Measurements from ENCODE around the gene TDRKH.

TDRKH gene, protein sequence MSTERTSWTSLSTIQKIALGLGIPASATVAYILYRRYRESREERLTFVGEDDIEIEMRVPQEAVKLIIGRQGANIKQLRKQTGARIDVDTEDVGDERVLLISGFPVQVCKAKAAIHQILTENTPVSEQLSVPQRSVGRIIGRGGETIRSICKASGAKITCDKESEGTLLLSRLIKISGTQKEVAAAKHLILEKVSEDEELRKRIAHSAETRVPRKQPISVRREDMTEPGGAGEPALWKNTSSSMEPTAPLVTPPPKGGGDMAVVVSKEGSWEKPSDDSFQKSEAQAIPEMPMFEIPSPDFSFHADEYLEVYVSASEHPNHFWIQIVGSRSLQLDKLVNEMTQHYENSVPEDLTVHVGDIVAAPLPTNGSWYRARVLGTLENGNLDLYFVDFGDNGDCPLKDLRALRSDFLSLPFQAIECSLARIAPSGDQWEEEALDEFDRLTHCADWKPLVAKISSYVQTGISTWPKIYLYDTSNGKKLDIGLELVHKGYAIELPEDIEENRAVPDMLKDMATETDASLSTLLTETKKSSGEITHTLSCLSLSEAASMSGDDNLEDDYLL

DNA sequence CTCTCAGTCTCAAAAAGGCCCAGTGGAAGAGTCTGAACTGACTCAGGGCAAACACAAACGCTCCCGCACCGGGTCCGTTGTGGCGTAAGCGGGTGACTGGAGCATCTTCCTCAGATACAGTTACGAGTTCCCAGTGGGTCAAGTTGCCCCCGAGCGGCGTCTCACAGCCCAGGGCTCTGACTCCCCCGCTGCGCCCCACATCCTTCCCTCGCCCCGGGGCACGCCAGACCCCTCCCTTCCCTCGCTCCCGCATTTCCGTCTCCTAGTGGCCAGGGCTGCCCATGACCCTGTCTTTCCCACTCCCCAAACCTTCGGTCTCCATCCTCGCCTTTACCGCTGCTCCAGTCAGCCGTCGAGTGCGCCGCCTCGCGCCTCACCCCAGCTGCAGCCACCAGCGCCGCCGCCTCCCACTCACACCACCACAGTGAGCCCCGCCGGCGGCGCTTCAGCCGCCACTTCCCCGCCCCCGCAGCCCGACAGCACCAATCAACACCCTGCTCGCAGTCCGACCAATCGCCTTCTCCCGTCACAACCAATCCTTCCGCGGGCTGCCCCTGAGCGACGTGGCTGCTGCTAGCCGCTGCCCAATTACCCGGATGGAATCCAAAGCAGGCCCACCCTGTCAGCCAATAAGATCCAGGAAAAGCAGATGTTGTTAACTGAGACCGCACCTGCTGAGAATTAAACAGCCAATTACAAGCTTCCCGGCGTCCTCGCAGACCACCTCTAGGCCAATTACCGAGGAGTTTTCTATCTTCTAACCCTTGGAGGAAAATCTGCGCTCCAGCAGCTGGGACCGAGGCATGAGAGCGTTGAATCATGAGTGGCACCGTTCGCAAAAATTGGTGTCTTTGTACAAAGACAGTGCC, at the start of gene TDRKH:
TSS of gene TDRKH (minus strand) at position 430 of the 869 bp plus-strand sequence. CDS start 7,478 bp downstream, outside the sequence.
- peak; percentile 100 for DNase-seq

DNA sequence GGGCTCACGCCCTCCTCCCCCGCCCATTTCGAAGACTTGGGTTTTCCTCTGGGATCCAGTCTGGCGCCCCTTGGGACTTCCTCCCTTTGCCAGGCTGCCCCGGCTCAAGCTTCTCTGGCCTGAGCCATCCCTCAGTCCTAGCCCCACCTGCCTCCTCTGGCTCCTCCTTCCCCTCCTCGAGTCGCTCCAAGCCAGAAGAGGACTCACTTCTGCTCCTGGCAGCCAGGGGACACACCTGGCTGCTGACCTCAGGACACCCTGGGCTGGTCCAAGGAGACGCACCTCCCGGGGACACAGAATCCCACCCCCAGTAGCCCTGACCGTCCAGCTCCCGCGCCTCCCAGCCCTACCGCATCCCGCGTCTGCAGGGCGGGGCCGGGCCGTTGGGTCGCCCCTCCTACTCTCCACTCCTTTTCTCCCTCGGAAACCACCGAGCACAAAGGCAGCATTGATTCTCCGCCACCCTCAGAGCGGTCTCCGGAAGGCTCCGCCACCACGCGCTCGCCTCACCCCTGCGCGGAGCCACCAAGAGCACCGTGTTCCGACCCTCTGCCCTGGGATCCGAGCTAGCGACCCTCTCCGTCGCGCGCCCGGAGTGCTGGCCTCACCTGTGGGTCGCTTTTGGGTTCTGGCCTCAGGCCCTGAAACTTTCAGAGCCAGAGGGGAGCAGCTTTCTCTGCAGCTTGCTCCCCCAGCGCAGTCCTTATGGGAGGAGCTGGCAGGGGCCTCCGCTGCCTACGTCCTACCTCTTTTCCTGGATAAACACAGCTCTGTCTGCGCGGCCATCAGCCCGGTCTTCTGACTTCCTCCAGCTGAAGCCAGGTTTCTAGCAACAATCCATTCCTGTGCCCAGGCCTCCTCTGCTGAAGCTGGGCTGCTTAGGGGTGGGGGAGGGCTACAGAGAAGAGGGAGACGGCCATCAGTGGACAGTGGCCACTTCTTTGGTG, 49.4 kb upstream of the TDRKH start, which contains the start of gene C2CD4D:
TSS of gene C2CD4D (minus strand) at position 364 of the 947 bp plus-strand sequence. CDS start 831 bp downstream, outside the sequence.
- no peak for DNase-seq

DNA sequence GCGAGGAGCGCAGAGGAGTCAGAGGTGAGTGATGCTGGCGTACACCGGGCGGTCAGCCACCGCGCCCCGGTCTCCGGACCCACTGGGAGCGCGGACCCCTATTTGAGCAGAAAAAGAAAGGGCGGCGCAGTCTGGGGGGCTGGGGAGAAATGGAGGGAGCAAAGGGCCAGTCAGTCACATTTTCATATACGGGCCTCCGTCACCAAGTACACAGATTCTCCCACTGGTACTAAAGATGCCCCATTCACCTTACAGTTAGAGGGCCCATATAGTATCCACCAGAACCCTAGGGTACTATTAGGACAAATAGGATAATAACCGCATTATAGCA, 48.7 kb upstream of the TDRKH start:
- DNase-seq = no peak

DNA sequence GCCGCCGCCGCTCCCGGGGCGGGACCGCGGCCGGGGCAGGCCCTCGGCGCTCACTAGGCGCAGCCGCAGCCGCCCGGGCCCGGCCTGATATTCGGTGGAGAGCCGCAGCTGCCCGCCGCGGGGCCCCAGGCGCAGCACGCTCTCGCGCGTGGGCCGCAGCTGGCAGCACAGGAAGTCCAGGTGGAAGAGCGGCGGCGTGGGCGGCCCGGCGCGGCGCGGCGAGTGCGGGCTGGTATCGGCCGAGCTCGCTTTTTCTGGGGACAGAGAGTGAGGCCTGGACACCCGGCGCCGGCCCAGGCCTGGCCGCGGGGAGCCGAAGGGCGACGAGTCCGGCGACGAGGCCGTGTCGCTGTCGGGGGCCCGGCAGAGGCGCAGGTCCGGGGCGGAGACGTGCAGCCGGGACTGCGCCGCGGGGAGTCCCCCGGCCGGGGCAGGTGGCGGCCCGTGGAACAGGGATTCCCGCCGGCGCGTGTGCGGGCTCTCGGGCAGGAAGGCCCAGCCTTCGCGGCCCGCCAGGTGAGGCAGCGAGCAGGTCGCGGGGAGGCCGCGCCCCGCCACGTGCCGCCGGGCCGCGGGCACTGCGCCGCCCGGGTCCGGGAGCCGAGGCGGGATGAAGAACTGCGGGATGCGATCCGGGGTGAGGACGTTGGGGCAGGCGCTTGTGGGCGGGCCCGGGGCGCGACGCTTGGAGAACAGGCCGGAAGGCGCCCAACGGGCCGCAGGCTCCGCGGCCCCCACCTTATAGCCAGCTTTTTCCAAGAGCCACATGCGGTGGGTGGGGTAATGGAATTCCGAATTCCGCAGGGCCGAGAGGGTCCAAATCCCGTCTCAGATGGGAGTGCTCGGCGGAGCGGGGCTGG, 48.2 kb upstream of the TDRKH start:
- DNase-seq = peak; percentile 38

DNA sequence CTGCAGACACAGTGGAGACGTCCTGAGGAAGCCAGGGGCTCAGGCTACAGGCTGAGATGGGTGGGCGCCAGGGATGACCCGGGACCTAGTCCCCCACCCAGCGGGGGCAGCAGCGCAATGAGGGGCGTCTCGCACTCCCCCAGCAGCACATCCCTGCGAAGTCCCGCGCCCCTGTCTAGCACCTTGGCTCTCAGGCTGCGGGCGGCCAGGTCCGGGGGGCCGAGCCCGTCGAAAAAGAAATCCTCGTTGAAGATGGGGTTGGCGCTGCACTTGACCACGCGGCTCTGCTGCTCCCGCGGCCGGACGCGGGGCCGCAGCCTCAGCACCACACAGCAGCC, 47.6 kb upstream of the TDRKH start:
- no peak for DNase-seq

DNA sequence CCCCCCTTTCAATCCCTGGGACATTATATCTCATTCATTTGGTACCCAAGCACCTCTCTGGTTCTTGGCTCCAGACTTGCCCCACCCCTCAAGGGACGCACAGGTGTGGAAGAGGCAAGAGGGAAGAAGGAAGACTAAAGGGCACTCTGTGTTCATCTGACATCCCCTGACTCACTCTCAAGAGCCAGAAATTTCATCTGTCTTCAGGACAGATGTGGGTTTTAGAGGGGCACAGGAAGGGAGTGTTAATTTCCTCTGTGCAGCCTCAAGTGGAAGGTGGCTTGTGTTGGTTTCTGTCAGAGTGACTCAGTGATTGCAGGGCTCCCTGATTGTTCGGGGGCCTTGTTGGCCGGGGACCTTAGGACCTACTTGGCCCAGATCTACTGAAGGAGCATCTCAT, 46.9 kb upstream of the TDRKH start:
- DNase-seq = no peak

DNA sequence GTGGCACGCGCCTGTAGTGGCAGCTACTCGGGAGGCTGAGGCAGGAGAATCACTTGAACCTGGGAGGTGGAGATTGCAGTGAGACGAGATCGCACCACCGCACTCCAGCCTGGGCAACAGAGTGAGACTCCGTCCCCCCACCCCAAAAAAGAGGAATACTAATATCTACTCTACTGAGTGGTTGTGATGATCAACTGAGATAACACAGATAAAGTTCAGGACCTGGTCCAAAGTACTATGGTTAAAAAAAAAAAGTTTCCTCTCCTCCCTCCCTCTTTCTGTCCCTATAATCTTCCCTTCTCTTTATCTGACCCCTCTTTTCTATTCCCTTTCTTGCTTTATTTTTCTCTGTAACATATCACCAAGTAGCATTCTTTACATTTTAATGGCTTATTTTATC, 45.3 kb upstream of the TDRKH start:
- no peak for DNase-seq

DNA sequence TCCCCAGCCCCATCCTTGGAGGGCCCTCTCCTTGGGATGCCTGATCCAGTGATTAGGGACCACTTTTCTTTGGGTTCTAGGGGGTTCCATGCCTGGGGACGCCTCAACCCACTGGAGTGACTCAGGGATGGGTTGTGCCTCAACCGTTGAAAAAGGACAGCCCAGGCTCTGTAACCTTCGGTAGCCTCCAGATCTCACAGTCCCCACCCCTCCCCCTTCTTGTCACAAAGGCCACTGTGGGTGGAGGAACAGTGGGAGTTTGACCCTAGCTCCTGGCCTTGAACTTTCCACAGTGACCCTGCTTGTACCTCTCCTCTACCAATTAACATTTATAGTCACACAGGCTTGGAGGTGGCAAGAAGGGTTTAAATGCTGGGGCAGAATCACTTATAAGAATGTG, 43.9 kb upstream of the TDRKH start:
- DNase-seq = no peak

DNA sequence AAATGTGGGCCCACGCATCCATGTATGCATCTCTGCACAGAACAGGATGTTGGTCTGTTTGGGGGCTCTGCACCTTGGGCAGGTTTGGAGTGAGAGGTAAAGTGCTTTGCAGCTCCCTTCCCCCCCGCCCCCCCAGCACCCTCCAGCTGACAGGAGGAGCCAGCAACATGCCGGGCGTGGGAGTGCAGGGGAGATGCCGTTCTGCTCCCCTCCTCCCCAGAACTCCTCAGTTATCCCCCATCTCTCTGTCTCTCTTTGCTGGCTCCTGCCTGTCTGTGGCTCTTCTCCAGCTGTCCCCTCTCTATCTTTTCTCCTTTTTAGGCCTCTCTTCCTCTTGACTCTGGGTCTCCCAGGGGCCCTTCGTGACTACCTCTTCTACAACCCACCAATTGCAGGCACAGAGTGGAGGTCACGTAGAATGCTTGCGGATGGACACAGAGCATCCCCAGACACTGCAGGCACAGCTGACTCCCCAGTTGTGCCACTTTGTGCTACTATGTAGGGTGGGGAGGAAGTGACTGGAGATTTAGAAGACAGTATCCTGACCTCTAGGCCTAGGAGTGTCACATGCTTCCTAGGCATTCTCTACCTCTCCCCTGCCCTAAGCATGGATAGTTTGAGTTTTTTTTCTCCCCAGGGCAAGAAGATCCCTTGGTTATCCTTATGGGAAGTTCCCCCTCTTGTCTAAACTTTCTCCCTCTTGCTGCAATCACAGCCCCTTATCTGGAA, 43.0 kb upstream of the TDRKH start:
- DNase-seq = no peak

DNA sequence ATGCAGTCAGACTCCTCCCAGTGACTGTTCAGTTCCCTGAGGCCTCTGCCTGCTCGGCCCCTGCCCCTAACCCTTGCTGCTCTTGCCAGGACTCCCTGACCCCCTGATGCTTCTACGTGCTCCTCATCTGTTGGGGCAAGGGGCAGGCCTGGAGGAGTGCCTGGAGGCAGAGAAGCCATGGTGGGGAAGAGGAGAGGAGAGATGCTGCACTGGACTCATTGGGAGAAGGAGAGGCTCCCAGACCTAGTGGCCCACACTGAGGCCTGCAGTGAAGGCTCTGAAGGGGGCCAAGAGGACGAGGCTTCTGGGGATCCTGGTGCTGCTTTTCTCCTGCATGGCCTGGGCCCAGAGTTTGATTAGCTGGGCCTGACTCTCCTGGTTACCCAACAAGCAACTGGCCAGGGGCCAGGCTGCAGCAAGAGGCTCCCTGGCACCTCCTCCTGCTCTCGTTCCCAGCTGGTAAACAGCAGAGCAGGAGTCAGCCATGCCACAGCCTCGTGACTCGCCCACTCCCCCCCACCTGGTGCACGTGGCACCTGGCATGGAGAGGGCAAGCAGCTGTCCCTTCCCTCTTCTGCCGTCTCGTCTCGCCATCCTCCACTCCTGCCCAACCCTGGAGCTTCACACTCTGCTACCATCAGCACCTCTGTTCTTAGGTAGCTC, 42.1 kb upstream of the TDRKH start:
- DNase-seq = no peak

DNA sequence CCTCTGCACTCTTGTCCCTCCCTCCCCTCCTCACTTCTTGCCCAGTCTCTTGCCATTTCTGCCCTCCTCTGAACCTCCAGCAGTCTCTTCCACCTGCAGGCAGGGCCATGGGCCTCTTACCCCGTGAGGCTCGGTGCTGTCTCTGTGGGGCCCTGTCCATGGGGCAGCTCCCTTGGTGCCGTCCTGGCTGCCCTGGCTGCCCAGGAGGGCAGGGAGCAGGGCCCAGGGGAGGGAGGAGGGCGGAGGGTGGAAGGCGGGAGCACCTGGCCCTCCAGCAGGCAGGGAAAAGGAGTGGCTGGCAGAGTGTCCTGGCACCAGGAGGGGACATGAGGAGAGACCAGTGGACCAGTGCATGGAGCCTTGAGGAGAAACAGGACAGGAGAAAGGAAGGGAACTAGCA, 41.3 kb upstream of the TDRKH start, which contains the start of gene RORC:
TSS of gene RORC (minus strand) at position 198 of the 400 bp plus-strand sequence. CDS start at position 160, 38 bp downstream.
- DNase-seq = no peak

DNA sequence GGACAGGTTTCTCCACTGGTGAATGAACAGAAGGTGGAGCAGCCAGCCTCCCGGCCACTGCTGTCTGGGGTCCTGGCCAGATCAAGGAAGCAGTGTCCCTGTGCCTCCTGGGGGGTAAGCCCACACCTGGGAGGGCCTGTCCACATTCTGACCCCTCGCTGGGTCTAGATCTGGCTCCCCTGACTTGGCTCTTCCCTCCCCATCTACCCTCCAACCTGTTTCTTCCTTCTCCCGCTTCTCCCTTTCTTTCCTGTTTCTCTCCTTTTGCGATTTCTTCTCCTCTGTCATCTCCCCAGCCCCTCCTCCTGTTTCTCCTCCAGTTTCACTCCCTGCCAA, 40.9 kb upstream of the TDRKH start:
- no peak for DNase-seq

DNA sequence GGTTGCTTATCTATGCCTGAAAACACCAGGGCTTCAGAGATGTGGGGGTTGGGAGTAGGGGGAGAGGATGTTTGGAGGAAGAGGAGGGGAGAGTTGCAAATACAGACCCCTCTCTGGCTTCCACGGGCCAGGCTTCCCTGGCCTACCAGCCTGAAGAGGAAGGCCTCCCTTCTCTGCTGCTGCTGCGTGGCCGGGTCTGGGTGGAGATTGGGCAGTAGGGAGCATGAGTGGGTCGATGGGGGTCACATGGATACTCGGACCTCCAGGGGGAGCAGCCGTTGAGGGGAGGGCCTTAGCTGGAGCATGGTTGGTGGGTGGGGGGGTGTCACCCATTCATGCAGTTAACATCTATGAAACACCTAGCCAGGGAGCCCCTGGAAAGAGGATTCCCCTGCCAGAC, 39.8 kb upstream of the TDRKH start:
- no peak for DNase-seq

DNA sequence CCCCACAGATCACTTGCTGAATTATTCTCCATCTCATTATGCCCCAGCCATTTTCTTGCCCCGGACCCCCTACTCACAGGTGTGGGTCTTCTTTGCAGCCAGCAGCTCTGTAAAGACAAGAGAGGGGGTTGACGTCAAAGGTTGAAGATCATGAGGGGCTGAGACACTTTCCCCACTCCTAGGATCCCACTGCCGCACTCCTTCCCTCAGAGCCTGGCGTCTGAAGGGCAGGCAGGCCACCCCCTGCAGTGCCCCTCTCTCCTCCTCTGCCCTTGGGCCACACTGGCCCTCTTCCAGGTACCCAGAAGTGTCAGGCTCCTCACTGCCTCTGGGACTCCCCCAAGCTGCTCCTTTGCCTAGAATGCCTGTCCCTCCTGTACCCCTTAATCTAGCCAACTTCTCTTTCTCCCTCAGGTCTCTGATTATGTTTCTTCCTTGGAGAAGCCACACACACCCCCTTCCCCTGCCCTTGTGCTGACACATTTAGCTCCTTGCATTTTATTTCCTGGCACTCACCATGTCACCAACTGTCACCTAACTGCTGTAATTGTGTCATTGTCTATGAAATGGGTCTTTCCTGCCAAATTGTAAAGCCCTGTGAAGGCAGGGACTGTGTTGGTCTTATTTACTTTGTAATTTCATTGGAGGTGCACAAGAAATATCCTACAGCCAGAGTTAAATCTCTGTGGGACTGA, 39.2 kb upstream of the TDRKH start:
- DNase-seq = no peak

DNA sequence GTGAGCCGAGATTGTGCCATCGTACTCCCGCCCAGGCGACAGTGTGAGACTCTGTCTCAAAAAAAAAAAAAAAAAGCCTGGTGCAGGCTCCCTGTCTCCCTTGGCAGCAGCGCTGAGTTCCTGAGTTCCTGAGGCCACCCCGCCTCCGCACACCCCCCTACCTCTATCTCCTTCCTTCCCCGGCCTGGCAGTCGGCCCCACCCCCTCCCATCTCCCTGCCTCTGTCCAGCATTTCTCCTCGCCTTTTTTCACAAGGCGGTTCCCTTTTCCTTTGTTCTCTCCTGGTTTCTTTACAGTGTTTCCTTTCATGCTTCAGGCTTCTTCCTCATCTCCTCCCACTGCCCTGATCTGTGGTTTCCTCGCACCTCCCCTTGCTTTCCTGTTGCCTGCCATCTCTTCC, 38.6 kb upstream of the TDRKH start:
- peak; percentile 37 for DNase-seq

DNA sequence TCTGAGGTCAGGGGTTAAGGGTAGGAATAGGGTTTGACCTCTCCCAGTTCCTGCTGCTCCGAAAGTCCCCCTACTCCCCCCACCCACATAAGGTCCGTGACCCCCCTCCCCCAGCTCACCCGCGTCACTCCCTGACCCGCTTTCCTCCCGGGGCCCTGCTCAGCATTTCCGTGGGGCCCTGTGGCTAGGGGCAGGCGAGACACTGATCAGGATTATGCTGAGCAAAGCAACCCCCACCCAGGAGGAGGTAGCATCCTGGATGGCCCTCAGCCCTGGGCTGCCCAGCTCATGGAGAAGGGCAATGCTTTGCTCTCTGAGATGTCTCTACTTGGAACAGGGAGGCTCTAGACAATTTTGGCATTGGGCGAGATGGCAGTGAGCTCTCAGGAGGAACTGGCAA, 37.6 kb upstream of the TDRKH start:
- no peak for DNase-seq

DNA sequence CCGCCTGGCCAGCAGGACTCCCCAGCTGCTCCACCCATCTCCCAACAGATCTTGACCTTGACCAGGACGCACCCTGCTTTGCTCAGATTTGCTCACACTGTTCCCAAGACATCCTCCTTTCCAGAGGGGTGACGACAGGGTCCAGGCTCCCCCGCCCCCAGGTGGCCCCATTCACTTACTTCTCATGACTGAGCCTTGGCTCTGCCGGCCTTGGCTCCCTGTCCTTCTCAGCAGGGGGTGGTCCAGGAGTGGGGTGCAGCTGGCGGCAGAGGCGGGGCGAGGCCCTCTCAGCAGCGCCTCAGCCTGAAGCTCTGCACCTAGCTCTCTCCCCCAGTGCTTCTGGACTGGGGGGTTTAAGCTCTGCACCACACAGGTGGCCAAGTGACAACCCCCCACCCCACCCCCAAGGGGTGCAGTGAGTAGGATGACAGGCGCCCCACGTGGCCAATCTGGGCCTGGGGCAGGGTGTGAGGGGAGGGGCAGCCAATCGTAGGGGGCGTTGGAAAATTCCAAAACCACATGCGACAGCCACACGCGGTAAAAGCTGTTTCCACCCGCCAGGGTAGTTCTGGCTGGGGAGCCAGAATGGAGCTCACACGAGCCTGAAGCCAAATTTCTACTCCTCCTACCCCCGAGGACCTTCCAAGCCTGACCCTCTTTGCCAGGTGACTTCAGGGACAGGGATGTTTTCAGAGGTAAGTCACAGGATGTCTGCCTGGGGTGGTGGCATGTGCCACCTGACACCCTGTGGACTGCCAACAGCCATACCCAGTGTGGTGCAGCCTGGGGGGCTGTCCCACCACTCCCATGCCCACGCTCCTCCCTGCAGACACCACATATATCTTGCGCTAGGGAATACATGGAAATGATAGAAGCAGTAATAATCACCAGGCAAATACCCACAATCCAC, 35.7 kb upstream of the TDRKH start:
- no peak for DNase-seq

DNA sequence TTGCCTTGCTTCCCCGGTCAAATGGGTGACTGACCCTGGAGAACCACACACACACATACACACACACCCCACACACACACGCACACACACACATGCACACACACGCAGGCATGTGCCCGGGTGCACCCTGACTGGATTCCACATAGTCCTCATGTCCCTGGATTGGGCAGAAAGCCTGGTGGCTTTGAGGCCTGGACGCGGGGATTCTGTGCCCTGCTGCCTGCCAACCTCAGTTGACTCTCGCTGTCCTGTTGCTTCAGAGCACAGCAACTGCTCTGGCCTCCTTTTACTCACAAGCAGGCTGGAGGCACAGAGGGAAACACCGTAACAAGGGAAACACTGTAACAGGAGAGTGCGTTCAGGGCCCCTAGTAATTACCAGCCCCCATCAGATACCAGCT, 34.9 kb upstream of the TDRKH start:
- no peak for DNase-seq

DNA sequence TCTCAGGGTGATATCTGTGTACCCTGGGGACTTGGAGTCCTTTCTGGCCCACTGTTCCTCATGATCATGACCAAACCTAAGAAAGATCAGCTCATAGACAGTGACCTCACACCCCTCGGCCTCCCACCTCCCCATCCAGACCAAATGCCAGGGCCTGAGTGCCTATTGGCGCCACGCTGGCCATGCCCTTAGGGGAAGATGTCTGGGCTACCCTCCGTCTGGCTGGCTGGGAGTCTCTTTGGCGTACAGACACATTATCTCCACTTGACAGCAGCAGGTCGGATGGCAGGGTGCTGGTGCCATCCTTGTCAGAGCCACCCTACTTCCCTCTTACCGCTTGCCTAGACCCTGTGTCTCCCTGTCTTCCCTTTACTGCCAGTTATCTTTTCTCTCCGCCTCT, 32.9 kb upstream of the TDRKH start:
- no peak for DNase-seq

Measured in EL (cell line).